H1 (cell line): ENCODE data around the gene PARP16. TPM values are rescaled to one million over a fixed set of nuclear protein-coding genes. Genes with fewer than 3 reads are reported as not detected.
A peak's percentile ranks its signal among the peaks of the same experiment; 100 is the strongest.

Experiments used
- ASH2L ChIP-seq: fragments of 200-600, 300-600 bp; sonication (generic); IDR thresholded peaks from one replicate; pipeline ENCODE4 v1.7.1; 2017; ENCODE audit warnings: low read length
- ATF2 ChIP-seq: IDR thresholded peaks from 2 replicates; pipeline ENCODE4 v1.6.1; 2012; ENCODE audit warnings: low read length, inconsistent platforms
- CBX8 ChIP-seq: fragments of 300-800, 300-1000 bp; sonication (generic); IDR thresholded peaks from 2 replicates; pipeline ENCODE4 v1.7.1; 2016; ENCODE audit warnings: low read depth, low read length, borderline replicate concordance
- EP300 ChIP-seq, 2 experiments: IDR thresholded peaks; 1 replicate in 1 of 2; 2 replicates in 1 of 2; pipeline ENCODE4 v1.6.1; 2011 to 2012; ENCODE audit warnings: low read depth in 2 of 2, low read length in 2 of 2, mild to moderate bottlenecking in 2 of 2, borderline replicate concordance in 1 of 2, inconsistent platforms in 1 of 2, moderate library complexity in 1 of 2
- GTF2F1 ChIP-seq: IDR thresholded peaks from 2 replicates; pipeline ENCODE4 v1.6.1; 2012; ENCODE audit warnings: low read depth, low read length, improper control_type of control experiment, borderline replicate concordance
- HDAC2 ChIP-seq, 2 experiments: fragments of 300-600 bp in 1 of 2; sonication (generic) in 1 of 2; IDR thresholded peaks; 2 replicates each; pipeline ENCODE4 v1.6.1; 2011 to 2012; ENCODE audit warnings: low read depth in 2 of 2, low read length in 2 of 2, mild to moderate bottlenecking in 2 of 2, moderate library complexity in 2 of 2, borderline replicate concordance in 1 of 2, inconsistent platforms in 1 of 2
- KDM5A ChIP-seq: fragments of 200-600 bp; IDR thresholded peaks from 2 replicates; pipeline ENCODE4 v1.7.1; 2012; ENCODE audit warnings: mild to moderate bottlenecking, low read length, inconsistent platforms, mixed read lengths
- POLR2A ChIP-seq, 2 experiments: IDR thresholded peaks; 1 replicate in 1 of 2; 2 replicates in 1 of 2; pipeline ENCODE4 v1.6.1; 2011; ENCODE audit warnings: low read depth in 2 of 2, low read length in 2 of 2, mild to moderate bottlenecking in 2 of 2; ENCODE audit errors: control extremely low read depth in 1 of 2
- SIX5 ChIP-seq: IDR thresholded peaks from 2 replicates; pipeline ENCODE4 v1.6.1; 2011; ENCODE audit warnings: mild to moderate bottlenecking, low read depth, low read length
- SP1 ChIP-seq: IDR thresholded peaks from 2 replicates; pipeline ENCODE4 v1.6.1; 2011; ENCODE audit warnings: low read depth, low read length
- SP4 ChIP-seq: IDR thresholded peaks from 2 replicates; pipeline ENCODE4 v1.6.1; 2012; ENCODE audit warnings: low read length, inconsistent platforms
- TAF7 ChIP-seq: optimal IDR thresholded peaks from 2 replicates; pipeline ENCODE3; 2011; ENCODE audit warnings: low read depth, mild to moderate bottlenecking, inconsistent platforms, low read length, moderate library complexity, borderline replicate concordance
- TBP ChIP-seq: IDR thresholded peaks from 2 replicates; pipeline ENCODE4 v1.6.1; 2011; ENCODE audit warnings: low read depth, low read length, improper control_type of control experiment
- polyA plus RNA-seq, 7 experiments: library from polyadenylated mRNA; depleted of rRNA in 3 of 7; stranded (reverse) in 5 of 7; unstranded in 2 of 7; fragments of >200 nt in 5 of 7; fragments of 200-250 nt in 2 of 7; gene quantifications; 1 replicate in 5 of 7; 2 replicates in 1 of 7; 4 replicates in 1 of 7; pipeline versions ENCODE4 v1.2.1 to v1.2.3, GENCODE V29; 2011 to 2013; ENCODE audit warnings: missing spikeins in 2 of 7, mixed read lengths in 2 of 7
- total RNA-seq: library from RNA; stranded (reverse); fragmentation: NEBNext Ultra II Directional; extraction: Animal tissue kit (Norgen Biotek cat#: 25700); gene quantifications from 2 replicates; pipeline ENCODE4 v1.2.1, GENCODE V29; 2021
- TF ChIP-seq, protein P1 (sequence below), 3 experiments: IDR thresholded peaks; 1 replicate in 2 of 3; 2 replicates in 1 of 3; pipeline versions ENCODE4 v1.5.1 to v1.6.1; 2011; ENCODE audit warnings: low read length in 3 of 3, mild to moderate bottlenecking in 3 of 3, inconsistent platforms in 2 of 3, low read depth in 1 of 3, moderate library complexity in 1 of 3; ENCODE audit not compliant: insufficient read depth in 1 of 3; ENCODE audit errors: control extremely low read depth in 1 of 3

Gene PARP16
- total and polyA plus RNA-seq, 2 of the 8 experiments (the other 6 are each of a cell fraction or from before 2014, with no cell fraction given): 3.7 to 5.0 TPM

DNA sequence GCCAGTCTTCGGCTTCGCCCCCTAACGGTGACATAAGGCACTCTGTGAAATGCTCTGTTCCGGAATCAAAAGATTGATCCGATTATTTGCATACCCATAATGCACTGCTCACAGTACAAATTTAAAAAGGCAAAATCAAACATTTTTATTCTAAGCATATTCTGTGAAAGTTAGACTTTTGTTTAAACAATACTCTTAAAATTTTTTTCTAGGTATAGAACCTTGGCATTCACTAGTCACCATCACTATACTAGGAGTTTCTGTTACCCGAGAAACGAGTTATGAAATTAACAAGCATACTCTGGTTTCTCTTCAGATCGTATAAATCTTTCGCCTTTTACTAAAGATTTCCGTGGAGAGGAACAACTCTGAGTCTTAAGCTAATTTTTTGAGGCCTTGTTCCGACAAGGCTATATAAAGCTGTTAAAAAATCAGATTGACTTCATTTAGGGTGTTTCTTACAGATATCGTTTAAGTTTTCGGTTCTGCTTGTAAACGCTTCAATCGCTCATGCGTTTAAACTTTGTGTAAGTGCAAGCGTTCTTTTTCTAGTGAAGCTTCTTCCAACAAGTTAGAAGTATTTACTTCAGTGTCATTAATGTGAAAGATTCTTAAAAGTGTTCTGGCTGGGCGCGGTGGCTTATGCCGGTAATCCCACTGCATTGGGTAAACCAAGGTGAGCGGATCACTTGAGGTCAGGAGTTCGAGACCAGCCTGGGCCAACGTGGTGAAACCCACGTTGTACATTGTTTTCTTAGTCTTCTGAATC is 17.9 kb upstream of the PARP16 start, which contains the start of gene RNU5B-1 (continued):
- TF ChIP-seq TBP (peak; percentile 99), GTF2F1 (peak; percentile 100), POLR2A (IDR thresholded peaks at IDR 0.05; ENCODE audit: control extremely low read depth in 1 of 2, low read depth in 2 of 2, low read length in 2 of 2) (peak; percentile 100), SP1 (peak; percentile 92), TAF7 (peak; percentile 100), CBX8 (no peak), EP300 (IDR thresholded peaks at IDR 0.05; ENCODE audit: borderline replicate concordance in 1 of 2, low read depth in 2 of 2, low read length in 2 of 2) (no peak), HDAC2 (IDR thresholded peaks at IDR 0.05; ENCODE audit: borderline replicate concordance in 1 of 2, low read depth in 2 of 2, low read length in 2 of 2) (0 out of 4 replicates have a peak, but pooled peaks of 1 of the 2 experiments have one; percentile 37), KDM5A (no peak), ATF2 (peak; percentile 99), ASH2L (no peak), SP4 (peak; percentile 96; the same call in 1 of the 2 replicates), SIX5 (0 out of 2 replicates have a peak, but pooled peaks have one; percentile 2)
- TF ChIP-seq, protein P1, sequence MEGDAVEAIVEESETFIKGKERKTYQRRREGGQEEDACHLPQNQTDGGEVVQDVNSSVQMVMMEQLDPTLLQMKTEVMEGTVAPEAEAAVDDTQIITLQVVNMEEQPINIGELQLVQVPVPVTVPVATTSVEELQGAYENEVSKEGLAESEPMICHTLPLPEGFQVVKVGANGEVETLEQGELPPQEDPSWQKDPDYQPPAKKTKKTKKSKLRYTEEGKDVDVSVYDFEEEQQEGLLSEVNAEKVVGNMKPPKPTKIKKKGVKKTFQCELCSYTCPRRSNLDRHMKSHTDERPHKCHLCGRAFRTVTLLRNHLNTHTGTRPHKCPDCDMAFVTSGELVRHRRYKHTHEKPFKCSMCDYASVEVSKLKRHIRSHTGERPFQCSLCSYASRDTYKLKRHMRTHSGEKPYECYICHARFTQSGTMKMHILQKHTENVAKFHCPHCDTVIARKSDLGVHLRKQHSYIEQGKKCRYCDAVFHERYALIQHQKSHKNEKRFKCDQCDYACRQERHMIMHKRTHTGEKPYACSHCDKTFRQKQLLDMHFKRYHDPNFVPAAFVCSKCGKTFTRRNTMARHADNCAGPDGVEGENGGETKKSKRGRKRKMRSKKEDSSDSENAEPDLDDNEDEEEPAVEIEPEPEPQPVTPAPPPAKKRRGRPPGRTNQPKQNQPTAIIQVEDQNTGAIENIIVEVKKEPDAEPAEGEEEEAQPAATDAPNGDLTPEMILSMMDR (IDR thresholded peaks at IDR 0.05; ENCODE audit: control extremely low read depth in 1 of 3, insufficient read depth in 1 of 3, low read depth in 1 of 3, low read length in 3 of 3): peak; percentile 61 to 80 (median 73)
